ENCODE data around the gene ABHD16B.

Gene ABHD16B

GRCh38 chr20:63883201-63883593 is 21.9 kb downstream of the ABHD16B start:
- no peak for TF ChIP-seq CTCF (IDR thresholded peaks at IDR 0.05; ENCODE audit: low read length, missing control alignments)
- no peak overlapping the region for H3K4me3 ChIP-seq (replicated peaks; ENCODE audit: low read depth, low read length)
- no peak for DNase-seq (ENCODE audit: low read depth)

GRCh38 chr20:63884506-63885263 is 23.4 kb downstream of the ABHD16B start:
- H3K4me3 ChIP-seq (replicated peaks; ENCODE audit: low read depth, low read length) = no peak overlapping the region
- no peak for TF ChIP-seq CTCF (IDR thresholded peaks at IDR 0.05; ENCODE audit: low read length, missing control alignments)
- no peak for DNase-seq (ENCODE audit: low read depth)

- no peak overlapping the region for H3K4me3 ChIP-seq (replicated peaks; ENCODE audit: low read depth, low read length)
- DNase-seq (ENCODE audit: low read depth) = no peak
- TF ChIP-seq CTCF (IDR thresholded peaks at IDR 0.05; ENCODE audit: low read length, missing control alignments) = no peak
Observed at GRCh38 chr20:63885264-63886053, 24.2 kb downstream of the ABHD16B start.

DNA sequence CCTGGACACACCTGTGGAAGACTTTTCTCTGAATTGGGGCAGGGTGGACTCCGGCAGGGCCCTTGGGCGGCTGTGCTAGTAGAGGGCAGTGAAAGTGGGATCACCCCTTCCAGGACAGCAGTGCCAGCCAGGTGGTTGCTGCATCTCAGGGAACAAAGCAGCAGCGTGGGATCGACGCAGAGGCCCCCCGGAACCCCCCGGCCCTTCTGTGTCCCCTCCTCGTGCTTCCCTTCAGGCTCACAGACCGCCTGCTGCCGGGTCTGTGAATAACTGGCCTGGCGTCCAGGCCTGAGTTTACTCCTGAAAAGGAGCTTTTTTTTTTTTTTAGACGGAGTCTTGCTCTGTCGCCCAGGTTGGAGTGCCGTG is 24.7 kb downstream of the ABHD16B start:
- no peak overlapping the region for H3K4me3 ChIP-seq (replicated peaks; ENCODE audit: low read depth, low read length)
- TF ChIP-seq CTCF (IDR thresholded peaks at IDR 0.05; ENCODE audit: low read length, missing control alignments) = no peak

GRCh38 chr20:63886921-63887320 is 25.6 kb downstream of the ABHD16B start:
- no peak overlapping the region for H3K4me3 ChIP-seq (replicated peaks; ENCODE audit: low read depth, low read length)
- DNase-seq (ENCODE audit: low read depth) = no peak
- TF ChIP-seq CTCF (IDR thresholded peaks at IDR 0.05; ENCODE audit: low read length, missing control alignments) = no peak

More for the DNA sequence above, 24.7 kb downstream of the ABHD16B start:
- no peak for DNase-seq (ENCODE audit: low read depth)

DNA sequence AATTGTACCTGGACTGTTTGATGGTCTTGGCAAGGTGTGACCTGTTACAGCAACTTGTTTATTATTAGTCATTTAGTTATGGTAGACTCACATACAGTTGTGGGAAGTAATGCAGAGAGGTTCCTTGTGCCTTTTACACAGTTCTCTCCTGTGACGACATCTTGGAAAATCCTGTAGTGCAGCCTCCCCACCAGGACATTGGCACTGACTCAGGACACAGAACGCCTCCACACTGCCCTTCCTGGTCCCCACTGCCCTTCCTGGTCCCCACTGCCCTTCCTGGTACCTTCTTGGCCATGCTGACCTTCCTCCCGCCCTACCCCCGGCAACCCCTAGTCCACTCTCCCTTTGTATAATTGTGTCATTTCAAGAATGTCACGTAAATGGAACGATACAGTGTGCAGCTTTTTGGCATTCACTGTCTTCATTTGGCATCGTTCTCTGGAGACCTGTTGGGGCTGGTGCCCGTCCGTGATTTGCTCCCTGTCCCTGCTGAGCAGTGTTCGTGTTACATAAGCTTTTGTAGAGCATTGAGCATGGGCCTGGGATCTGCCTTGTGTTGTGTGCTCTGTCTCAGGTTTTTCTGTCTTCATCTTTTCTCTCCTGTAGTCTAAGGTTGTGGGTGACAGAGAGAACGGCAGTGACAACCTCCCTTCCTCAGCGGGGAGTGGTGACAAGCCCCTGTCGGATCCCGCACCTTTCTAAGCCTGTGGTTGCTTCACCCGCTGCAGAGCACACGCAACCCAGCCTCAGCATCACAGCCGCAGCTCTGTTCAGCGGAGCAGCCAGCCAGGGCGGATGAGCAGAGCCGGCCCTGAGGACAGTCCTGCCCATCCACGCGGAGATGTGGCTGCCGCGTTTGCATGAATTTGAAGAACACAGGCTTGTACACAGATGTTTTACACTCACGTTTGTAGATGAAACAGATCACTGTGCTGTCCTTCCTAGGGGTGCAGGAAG is 28.2 kb downstream of the ABHD16B start:
- no peak for DNase-seq (ENCODE audit: low read depth)
- H3K4me3 ChIP-seq (replicated peaks; ENCODE audit: low read depth, low read length) = no peak overlapping the region
- TF ChIP-seq CTCF (IDR thresholded peaks at IDR 0.05; ENCODE audit: low read length, missing control alignments) = no peak

Data from fibroblast of pulmonary artery (primary cell).